ENCODE results near the gene MGST3.
"Not testable (repeated sequence)": the region's sequence is repeated elsewhere in the genome, so short reads cannot be mapped to it uniquely, and the experiment has no call there.

Gene MGST3

DNA sequence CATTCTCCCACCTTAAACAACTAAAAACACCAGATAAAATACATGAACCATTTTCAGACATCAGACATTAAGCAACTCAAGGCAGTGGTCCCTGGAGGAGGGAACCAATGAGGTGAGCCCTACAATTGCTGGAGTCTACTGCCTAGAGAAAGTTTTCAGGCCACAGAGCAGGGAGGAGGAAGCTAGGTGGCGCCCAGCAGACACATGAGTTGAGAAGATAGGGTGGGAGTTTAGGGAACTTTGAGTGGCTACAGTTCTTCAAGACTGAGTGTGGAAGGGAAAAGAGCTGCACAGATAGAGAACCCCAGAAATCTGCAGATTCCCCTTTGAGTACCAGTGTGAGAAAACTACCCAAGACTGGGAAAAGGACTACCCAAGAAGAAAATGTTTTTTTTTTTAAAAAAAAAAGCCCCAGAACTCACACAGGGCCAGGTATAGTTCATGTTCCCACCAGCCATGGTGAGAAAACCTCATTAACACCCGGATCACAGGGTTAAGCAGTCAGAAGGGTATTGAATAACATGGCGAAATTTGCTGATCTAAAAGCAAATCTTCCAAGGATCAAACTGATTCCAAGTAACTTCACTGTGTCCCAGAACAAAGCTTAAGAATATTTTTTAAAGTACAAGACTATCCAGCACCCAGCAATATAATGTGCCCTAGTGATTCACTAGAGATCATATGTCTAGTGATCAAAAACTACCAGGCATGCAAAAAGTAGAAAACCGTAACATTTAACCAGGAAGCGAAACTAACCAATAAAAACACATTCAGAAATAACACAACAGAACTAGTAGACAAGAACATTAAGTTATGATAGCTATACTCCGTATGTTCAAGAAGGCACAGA is 55.3 kb downstream of the MGST3 start:
- no peak overlapping the region for H3K4me3 ChIP-seq (ENCODE audit: low read length)
- peak; percentile 11 for DNase-seq (ENCODE audit: low read depth, low spot score)

DNA sequence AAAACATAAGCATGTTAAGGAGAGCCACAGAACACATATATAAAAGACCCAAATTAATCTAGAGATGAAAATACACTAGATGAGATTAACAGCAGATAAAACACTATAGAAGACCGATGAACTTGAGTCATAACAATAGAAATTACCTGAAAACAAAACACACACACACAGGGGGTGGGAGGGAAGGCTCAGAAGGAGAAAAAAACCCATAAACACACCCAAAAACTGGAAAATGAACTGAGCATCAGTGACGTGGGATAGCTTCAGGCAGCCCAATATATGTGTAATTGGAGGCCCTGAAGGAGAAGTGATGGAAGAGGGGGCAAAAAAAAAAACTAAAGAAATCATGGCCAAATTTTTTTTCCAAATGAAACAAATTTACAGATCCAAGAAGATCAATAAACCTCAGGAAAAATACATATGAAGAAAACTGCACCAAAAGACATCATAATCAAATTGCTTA is 56.0 kb downstream of the MGST3 start:
- no peak for DNase-seq (ENCODE audit: low read depth, low spot score)
- H3K4me3 ChIP-seq (ENCODE audit: low read length): no peak overlapping the region

DNA sequence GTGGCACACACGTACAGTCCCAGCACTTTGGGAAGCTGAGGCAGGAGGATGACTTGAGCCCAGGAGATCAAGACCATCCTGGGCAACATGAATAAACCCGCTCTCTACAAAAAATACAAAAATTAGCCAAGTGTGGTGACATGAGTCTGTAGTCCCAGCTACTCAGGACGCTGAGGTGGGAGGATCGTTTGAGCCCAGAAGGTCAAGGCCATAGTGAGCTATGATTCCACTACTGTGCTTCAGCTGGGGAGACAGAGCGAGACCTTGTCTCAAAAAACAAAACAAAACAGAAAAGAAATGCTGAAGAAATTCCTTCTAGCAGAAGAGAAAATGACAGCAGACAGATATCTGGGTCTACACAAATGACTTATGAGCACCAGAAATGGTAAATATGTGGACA is 57.0 kb downstream of the MGST3 start:
- no peak for DNase-seq (ENCODE audit: low read depth, low spot score)
- no peak overlapping the region for H3K4me3 ChIP-seq (ENCODE audit: low read length)

DNA sequence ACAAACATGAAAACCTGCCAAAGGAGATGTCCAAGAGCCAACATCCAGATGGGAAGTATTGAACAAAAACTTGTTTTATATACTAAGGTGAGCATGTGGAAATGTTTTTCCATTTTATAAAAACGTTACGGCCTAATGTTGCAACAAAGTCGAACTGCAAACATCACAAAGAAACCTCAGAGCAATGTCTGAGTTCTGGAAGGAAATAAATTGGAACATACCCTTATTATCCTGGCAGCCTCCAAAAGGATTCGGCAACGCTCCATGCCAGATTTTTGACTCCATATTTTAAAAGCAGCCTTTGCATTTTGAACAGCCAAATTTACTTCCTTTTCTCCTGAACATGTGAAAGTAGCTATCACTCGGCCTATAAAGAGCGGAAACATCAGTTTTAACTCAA is 64.0 kb downstream of the MGST3 start:
- H3K4me3 ChIP-seq (ENCODE audit: low read length): no peak overlapping the region
- DNase-seq (ENCODE audit: low read depth, low spot score): no peak

DNA sequence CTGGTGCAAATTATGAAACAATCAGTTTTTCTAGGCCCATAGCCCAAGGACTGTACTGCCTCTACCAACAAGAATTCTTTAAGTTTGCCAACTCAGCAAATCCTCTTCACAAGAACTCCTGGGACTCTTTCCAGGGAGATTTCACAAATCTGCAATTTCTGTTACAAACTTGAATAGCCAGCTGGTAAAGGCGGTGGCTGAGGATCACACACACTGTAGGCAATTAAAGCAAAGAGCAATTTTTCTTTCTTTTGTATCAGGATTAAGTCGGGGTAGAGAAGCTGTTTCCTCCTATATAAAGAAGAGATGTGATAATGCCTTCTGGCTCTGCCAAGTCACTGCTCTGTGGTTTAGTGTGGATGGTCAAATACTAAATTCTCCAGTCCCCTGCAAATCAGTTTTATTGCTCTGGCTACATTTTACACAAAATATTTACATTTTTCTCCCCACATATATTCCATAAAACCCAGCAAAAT is 65.6 kb downstream of the MGST3 start:
- H3K4me3 ChIP-seq (ENCODE audit: low read length): no peak overlapping the region
- DNase-seq (ENCODE audit: low read depth, low spot score): no peak

DNA sequence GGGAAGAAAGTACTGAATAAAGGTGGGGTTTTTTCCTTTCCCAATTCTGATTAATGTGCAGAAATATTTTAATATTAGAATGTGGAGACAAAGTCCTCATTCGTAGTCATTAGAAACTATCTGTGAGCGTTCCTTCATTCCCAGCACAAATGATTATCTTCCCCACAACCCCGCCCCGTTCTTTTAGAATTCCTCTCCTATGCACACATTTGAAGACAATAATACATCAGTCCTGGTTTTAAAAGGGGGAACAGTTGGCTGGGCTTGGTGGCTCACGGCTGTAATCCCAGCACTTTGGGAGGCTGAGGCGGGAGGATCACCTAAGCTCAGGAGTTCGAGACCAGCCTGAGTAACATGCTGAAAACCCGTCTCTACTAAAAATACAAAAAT is 66.5 kb downstream of the MGST3 start:
- no peak for DNase-seq (ENCODE audit: low read depth, low spot score)
- peak overlapping the region; percentile 97 for H3K4me3 ChIP-seq (ENCODE audit: low read length)

DNA sequence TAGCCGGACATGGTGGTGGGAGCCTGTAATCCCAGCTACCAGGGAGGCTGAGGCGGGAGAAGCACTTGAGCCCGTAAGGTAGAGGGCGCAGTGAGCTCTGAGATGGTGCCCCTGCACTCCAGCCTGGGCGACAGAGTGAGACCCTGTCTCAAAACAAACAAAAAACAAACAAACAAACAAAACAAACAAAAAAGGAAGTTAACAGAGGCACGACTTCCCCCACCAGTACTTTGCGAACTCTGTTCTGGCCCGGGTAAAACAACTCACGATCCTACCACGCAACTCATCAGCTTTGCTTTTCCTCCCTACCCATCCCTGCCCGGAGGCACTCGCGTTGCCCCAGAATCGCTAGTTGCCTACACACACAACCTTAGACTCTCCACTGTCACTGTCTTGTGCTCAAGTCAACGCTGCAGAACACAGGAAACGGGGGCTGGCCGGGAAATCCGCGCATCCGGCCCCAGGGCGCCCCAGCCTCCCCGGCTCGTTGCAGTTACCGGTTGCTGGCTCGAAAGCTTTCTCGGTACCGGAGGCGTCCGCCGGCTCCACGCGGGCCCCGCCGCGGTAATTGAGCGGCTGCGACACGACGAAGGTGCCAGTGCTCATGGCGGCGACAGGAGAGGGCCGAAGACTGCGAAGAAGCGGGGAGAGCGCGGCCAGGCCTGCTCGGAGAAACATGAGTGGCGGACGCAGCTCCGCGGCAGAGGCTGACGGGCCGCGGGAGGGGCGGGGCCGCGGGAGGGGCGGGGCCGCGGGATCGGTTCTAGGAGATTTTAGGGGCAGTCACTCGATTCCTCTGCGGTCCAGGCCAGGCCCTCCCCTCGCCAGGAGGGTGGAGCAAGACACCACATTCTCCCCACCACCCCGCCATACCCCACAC is 67.1 kb downstream of the MGST3 start, which contains the start of gene ALDH9A1:
Gene ALDH9A1 (minus strand): TSS at position 682 of the 880 bp plus-strand sequence. CDS start 4 bp downstream, at position 678.
- peak; percentile 82 for DNase-seq (ENCODE audit: low read depth, low spot score)

DNA sequence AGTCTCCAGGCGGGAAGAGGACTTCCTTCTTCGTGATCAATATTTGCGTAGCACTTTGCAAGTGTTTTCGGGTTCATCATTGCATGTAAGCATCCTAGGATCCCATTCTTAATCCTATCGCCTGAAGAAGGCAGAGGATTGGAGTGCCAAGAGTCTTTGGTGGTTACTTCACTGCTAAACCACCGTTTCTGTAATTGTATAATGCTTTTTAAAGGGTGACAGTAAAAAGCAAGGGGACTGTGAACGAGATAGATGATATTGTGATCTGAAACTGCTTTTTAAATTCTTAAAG is 67.7 kb downstream of the MGST3 start:
- peak overlapping the region; percentile 97 for H3K4me3 ChIP-seq (ENCODE audit: low read length)
- DNase-seq (ENCODE audit: low read depth, low spot score): no peak

More for the DNA sequence above, 67.1 kb downstream of the MGST3 start, which contains the start of gene ALDH9A1:
- H3K4me3 ChIP-seq (ENCODE audit: low read length): peak within 1 kb of the TSS; percentile 97

DNA sequence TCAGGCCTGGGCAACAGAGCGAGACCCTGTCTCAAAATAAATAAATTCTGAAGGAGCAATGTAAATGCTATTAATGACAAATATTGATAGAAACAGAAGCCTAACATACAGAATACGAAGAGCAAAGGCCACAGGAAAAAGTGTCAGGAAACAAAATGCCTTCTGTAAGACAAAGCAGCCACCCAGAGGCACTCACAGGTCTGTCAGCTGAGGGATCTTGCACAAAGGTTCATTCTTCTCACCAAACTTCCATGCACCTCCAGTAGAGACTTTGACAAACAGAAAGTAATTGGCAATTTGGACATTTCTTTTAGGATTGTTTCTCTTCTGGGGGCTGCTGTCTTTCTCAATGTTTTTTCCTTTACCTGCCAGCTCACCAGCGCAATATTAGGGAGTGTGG is 68.5 kb downstream of the MGST3 start:
- DNase-seq (ENCODE audit: low read depth, low spot score): peak; percentile 11
- H3K4me3 ChIP-seq (ENCODE audit: low read length): no peak overlapping the region

DNA sequence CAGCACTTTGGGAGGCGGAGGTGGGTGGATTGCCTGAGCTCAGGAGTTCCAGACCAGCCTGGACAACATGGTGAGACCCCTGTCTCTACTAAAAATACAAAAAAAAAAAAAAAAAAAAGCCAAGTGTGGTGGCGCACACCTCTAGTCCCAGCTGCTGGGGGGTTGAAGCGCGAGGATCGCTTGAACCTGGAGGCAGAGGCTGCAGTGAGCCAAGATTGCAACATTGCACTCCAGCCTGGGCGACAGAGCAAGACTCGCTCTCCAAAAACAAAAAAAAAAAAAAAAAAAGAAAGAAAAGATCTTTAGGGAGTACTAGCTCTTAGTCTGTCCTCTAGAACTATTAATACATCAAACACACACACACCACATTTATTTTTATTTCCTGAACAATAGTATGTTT is 70.9 kb downstream of the MGST3 start:
- not testable (repeated sequence) for H3K4me3 ChIP-seq (ENCODE audit: low read length); DNase-seq (ENCODE audit: low read depth, low spot score)

DNA sequence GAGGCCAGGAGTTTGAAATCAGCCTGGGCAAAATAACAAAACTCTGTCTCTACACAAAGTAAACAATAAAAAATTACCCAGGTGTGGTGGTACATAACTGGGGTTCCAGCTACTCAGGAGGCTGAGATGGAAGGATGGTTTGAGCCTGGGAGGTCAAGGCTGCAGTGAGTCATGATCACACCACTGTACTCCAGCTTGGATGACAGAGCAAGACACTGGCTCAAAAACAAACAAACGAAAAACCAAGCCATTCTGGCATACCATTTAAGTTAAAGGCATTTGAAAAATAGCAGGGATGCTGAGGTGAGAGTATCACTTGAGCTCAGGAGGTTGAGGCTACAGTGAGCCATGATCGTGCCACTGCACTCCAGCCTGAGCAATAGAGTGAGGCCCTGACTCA is 72.6 kb downstream of the MGST3 start:
- no peak for DNase-seq (ENCODE audit: low read depth, low spot score)
- H3K4me3 ChIP-seq (ENCODE audit: low read length): no peak overlapping the region

Data from Jurkat, Clone E6-1 (cell line).